ENCODE measurements around the gene EIF4EBP2.

The EIF4EBP2 gene

DNA sequence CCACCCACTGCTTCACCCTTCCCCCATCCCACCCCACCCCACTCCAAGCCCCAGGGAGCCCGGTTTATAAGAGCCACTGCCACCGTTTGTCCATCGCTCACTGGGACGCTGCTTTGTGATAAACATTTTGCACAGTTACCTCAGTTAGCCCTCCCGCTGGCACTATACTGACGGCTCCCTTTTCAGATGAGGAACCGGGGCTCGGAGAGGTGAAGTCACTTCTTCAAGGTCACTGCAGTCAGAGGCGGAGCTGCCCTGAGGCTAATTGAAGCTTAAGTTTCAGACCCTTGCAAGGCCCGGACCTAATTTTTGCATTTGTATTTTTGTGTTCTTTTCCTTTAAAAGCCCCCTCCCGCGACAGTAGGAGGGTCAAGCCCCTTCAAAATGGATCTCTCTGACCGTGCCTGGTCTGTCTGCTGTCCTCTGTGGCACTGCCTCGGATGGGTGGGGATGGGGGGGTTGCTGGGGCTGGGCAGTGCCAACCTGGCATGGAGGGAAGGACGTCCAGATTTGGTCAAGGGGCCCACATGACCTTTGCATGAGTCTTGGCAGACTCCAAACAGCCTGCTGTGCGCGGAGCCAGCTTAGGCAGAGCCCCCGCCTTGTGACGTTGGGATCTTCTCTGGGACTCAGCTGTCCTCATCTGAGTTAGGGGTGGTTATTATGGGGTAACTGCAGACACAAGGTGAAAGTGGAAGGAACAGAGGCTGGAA is 55.3 kb downstream of the EIF4EBP2 start:
- H3K27ac ChIP-seq = no peak overlapping the region
- TF ChIP-seq, protein P1, sequence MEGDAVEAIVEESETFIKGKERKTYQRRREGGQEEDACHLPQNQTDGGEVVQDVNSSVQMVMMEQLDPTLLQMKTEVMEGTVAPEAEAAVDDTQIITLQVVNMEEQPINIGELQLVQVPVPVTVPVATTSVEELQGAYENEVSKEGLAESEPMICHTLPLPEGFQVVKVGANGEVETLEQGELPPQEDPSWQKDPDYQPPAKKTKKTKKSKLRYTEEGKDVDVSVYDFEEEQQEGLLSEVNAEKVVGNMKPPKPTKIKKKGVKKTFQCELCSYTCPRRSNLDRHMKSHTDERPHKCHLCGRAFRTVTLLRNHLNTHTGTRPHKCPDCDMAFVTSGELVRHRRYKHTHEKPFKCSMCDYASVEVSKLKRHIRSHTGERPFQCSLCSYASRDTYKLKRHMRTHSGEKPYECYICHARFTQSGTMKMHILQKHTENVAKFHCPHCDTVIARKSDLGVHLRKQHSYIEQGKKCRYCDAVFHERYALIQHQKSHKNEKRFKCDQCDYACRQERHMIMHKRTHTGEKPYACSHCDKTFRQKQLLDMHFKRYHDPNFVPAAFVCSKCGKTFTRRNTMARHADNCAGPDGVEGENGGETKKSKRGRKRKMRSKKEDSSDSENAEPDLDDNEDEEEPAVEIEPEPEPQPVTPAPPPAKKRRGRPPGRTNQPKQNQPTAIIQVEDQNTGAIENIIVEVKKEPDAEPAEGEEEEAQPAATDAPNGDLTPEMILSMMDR (conservative IDR thresholded peaks at IDR 0.05) = no peak

DNA sequence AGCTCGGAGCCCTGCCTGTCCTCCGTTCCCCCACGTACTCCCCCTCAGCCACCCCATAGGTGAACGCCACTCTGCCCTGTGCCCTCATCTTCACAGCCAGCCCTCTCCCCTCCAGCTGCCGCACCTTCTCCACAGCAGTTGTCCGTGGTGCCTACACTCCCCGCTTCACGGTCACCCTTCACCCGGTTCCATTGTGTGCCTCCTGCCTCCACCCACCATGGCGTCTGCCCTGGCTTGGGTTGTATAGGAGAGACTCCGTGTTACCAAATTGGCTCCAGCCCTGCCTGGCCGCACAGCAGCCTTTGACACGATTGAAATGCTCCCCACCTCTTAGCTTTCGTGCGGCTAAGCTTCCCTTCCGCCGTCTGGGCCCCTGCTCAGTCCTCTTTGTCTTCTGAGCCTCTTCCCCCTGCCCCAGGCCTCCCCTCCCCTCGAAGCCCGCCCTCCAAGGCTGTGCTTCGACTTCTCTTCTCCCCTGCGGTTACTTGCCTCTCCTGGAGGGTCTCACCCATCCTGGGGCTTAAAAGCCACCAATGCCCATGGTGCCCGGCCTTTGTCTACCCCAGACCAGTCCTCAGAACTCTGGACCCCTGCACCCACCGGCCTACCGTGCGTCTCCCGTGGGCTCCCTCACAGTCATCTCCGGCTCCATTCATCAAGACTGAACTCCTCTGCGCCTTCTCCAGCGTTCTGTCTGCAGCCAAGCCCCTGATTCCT is 56.0 kb downstream of the EIF4EBP2 start:
- no peak overlapping the region for H3K27ac ChIP-seq
- TF ChIP-seq, protein P1 (conservative IDR thresholded peaks at IDR 0.05) = no peak

DNA sequence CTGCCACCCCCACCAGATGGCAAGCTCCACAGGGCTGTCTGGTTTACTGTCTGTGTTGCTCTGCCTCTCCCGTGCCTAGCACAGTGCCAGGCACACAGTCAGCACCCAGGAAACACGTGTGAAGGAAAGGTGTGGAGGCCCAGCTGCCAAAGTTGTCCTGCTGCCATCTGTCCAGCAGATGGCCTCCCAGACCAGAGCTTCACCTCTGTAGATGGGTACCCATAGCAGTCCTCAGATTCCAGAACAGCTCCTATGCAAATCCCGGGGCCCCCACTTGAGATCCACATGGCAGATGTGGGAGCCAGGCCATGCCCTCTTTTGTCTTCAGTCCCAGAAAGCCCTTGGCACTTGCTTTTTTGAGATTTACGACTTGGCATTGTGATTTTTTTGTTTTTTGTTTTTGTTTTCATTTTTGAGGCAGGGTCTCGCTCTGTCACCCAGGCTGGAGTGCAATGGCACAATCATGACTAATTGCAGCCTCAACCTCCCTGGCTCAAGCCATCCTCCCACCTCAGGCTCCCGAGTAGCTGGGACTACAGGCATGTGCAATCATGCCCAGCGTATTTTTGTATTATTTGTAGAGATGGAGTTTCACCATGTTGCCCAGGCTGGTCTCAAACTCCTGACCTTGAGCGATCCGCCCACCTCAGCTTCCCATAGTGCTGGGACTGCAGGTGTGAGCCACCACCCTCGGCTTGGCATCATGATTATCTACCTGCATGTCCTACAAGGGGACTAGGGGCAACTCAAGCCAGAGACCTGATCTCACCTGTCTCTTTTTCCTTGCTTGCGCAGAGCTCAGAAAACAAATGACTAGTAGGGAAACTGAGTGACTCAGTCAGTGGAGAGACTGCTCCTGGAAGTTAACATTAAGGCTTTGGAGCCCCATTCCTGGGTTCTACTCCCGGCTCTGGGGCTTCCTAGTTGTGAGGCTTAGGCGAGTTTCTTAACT is 57.7 kb downstream of the EIF4EBP2 start:
- TF ChIP-seq, protein P1 (conservative IDR thresholded peaks at IDR 0.05) = peak; percentile 91
- H3K27ac ChIP-seq = peak overlapping the region; percentile 25; the same call in 1 of the 2 replicates

DNA sequence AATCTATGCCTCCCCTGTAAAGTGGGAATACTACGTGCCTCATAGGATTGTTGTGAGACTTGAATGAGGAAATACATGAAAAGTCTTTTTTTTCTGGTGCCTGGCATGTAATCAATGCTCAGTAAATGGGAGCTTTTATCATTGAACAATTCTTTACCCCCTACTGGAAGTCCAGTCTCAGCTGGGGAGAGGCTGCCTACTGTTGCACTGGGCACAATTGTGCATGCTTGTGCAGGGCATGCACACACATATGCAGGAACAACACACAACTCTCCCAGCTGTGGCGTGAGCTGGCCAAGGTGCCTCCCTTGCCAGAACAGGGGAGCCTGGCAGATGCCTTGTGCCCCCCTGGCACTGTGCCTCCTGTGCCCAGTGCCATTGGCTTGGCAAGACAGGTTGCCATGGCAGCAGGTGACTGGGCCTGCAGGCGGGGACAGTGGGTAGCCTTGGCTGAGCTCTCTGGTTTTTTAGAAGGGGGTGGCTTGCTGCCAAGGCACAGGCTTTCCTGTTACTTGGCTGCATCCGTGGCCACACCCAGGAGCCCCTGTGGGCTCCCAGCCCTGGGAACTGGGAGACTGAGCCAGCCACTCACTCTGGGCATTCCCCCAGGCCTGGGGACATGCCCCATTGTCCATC is 58.5 kb downstream of the EIF4EBP2 start:
- TF ChIP-seq, protein P1 (conservative IDR thresholded peaks at IDR 0.05) = no peak

DNA sequence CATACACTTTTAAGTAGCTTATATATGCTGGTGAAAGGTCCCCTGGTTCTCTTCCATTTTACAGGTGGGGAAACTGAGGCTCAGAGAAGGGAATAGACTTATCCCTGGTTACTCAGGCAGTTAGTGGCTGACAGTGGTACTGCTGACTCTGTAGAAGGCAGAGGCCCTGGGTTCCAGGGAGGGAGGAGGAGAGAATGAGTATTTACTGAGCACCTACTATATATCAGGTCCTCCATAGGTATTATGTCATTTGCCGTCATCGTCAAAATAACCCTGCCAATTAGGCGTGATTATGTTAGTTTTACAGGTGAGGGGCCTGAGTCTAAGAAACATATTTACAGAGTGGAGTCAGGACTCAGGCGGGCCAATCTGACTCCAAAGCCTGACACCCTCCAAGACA is 61.3 kb downstream of the EIF4EBP2 start:
- TF ChIP-seq, protein P1 (conservative IDR thresholded peaks at IDR 0.05) = no peak
- no peak overlapping the region for H3K27ac ChIP-seq

More for the DNA sequence above, 58.5 kb downstream of the EIF4EBP2 start:
- peak overlapping the region; percentile 25 for H3K27ac ChIP-seq

DNA sequence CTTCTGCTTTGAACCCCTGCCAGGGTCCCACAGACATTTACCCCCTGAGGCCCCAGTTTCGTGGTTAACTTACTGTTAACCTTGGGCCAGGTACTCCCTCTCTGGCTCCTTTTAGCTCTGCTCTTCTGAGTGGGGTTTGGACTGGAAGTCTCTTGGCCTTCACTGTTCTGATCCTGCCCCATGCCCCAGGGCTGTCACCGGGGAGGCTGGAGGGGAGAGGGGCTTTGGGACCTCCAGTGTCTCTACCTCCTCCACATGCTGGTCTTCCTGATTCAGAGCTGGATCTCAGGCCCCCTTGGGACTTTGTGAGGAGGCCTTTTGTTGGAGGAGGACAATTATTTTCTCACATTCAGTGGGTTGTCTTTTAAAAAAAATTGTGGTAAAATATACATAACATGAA is 61.9 kb downstream of the EIF4EBP2 start:
- TF ChIP-seq, protein P1 (conservative IDR thresholded peaks at IDR 0.05) = no peak
- no peak overlapping the region for H3K27ac ChIP-seq
